Measurements from ENCODE around the gene FAAP20.
A peak's percentile ranks its signal among the peaks of the same experiment; 100 is the strongest.

The FAAP20 gene

DNA sequence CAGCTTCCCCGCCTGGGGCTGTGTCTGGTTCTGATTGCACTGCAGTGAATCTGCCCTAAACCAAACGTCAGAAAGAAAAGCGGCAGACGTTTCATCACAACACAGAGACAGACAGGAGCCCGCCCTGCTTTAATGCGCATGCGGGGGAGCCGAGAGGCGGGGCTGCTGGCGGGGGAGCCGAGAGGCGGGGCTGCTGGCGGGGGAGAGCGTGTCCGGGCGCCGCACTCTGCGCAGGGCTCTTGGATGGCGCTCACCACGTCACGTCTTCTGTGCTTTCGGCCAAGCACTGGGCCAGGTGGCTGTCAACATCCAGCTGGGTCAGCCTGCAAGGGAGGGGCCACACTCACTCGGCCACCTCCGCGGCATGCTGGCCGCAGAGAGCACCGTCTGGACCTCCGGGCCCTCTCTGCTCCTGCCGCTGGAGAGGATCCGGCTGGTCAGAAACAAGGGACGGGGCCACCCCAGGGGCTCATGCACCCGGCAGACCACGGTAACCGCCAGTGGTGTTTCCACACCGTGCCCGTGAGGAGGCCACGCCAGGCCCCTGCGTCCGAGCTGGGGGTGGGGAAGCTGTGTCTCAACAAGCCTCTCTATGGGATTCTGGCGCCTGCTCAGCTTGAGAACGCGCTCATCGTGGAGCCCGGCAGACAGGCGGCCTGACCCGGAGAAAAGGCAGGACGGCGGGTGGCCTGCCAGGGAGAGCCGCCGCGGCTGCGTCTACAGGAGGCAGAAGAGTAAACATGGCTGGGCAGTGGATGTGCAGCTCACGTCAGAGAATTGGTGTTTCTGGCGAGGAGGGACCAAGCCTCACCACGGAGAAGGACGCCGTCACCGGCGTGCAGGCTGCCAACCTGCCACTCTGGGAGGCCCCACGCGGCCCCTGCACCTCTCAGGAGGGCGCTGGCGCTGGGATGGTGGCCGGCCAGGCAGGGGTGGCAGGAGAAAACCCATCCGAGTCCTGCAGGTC is 4.8 kb downstream of the FAAP20 start:
- no CpG with 5 or more reads among the region's 65 CpGs for WGBS, 2 donors (ENCODE audit: extremely low coverage in 2 of 2, insufficient read length in 2 of 2, insufficient replicate concordance in 1 of 2)
- H3K4me3 ChIP-seq (ENCODE audit: low read length in 2 of 2): peak overlapping the region; percentile 35 to 68
- peak; percentile 86 for DNase-seq (ENCODE audit: low spot score)

DNA sequence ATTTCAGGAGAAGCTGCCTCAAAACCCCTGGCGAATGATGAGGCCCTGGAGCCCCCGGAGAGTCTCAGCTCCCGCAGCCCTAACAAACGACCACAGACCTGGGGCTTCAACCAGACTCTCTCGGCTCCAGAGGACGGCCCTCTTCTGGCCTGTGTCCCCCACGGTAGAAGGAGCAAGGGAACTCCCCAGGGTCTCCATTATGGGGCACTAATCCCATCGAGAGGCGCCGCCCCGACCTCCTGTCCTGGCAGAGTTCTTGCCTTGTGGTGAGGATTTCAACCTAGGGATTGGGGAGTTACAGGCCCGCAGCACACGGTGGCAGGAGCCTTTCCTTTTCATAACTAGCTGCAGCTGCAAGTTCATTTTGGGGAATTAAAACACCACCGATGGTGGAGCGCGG is 6.2 kb downstream of the FAAP20 start:
- Histone ChIP-seq H4K8ac (ENCODE audit: low read depth, low read length) (no peak overlapping the region), H2BK15ac (ENCODE audit: low read length) (no peak overlapping the region)

More for the DNA sequence above, 4.8 kb downstream of the FAAP20 start:
- Histone ChIP-seq H2BK12ac (ENCODE audit: low read length) (peak overlapping the region; percentile 89), H3K9ac (ENCODE audit: low read depth, low read length, poor library complexity) (peak overlapping the region; percentile 72), H3K9me3 (replicated peaks in 1 of 2; ENCODE audit: control insufficient read depth in 2 of 2, insufficient read depth in 1 of 2, low read depth in 1 of 2, low read length in 2 of 2) (no peaks in the 10 kb centered on the region), H3K18ac (ENCODE audit: low read length) (peak overlapping the region; percentile 94), H3K27ac (replicated peaks; ENCODE audit: low read length) (peak overlapping the region; percentile 92), H2BK120ac (ENCODE audit: low read depth, low read length) (no peak overlapping the region), H3K4me2 (ENCODE audit: insufficient read depth, low read length, poor library complexity, severe bottlenecking) (peak overlapping the region; percentile 67), H3K36me3 (replicated peaks in 1 of 2; ENCODE audit: control insufficient read depth in 2 of 2, insufficient read depth in 2 of 2, low read length in 2 of 2) (peaks cover 13 to 30% of the 10 kb centered on the region in 2 donors), H3K79me1 (ENCODE audit: low read depth, low read length) (peaks cover 11% of the 10 kb centered on the region), H3K23ac (ENCODE audit: low read depth, low read length, poor library complexity) (peak overlapping the region; percentile 94), H2BK15ac (ENCODE audit: low read length) (peak overlapping the region; percentile 59), H3K14ac (ENCODE audit: low read length) (peak overlapping the region; percentile 75), H3K4me1 (ENCODE audit: control insufficient read depth in 2 of 2, insufficient read depth in 1 of 2, low read depth in 1 of 2, low read length in 2 of 2) (peaks cover 15 to 18% of the 10 kb centered on the region in 2 donors), H3K4ac (ENCODE audit: low read length) (no peak overlapping the region), H2AK5ac (ENCODE audit: low read depth, low read length) (peak overlapping the region; percentile 95), H2AFZ (ENCODE audit: low read length) (peak overlapping the region; percentile 66), H2BK5ac (ENCODE audit: low read length) (peak overlapping the region; percentile 83), H3K27me3 (ENCODE audit: control insufficient read depth in 3 of 3, insufficient read depth in 3 of 3, low read depth in 1 of 3, low read length in 3 of 3) (no peaks in the 10 kb centered on the region), H4K91ac (ENCODE audit: low read depth, low read length, poor library complexity) (peak overlapping the region; percentile 75), H4K8ac (ENCODE audit: low read depth, low read length) (no peak overlapping the region)

GRCh38 chr1:2187619-2188018 is 7.0 kb downstream of the FAAP20 start:
- Histone ChIP-seq H2BK12ac (ENCODE audit: low read length) (no peak overlapping the region), H2BK15ac (ENCODE audit: low read length) (no peak overlapping the region), H3K79me1 (ENCODE audit: low read depth, low read length) (peaks cover 10% of the 10 kb centered on the region), H3K27me3 (ENCODE audit: control insufficient read depth in 3 of 3, insufficient read depth in 3 of 3, low read depth in 1 of 3, low read length in 3 of 3) (no peaks in the 10 kb centered on the region), H2BK120ac (ENCODE audit: low read depth, low read length) (no peak overlapping the region), H4K8ac (ENCODE audit: low read depth, low read length) (no peak overlapping the region), H2AFZ (ENCODE audit: low read length) (no peak overlapping the region), H3K18ac (ENCODE audit: low read length) (no peak overlapping the region), H3K4me3 (ENCODE audit: low read length in 2 of 2) (no peak overlapping the region), H2AK5ac (ENCODE audit: low read depth, low read length) (no peak overlapping the region), H3K4me2 (ENCODE audit: insufficient read depth, low read length, poor library complexity, severe bottlenecking) (no peak overlapping the region), H3K14ac (ENCODE audit: low read length) (no peak overlapping the region), H3K9ac (ENCODE audit: low read depth, low read length, poor library complexity) (peak overlapping the region; percentile 78), H3K4ac (ENCODE audit: low read length) (no peak overlapping the region), H3K36me3 (replicated peaks in 1 of 2; ENCODE audit: control insufficient read depth in 2 of 2, insufficient read depth in 2 of 2, low read length in 2 of 2) (peaks cover 19 to 25% of the 10 kb centered on the region in 2 donors), H2BK5ac (ENCODE audit: low read length) (no peak overlapping the region), H3K27ac (replicated peaks; ENCODE audit: low read length) (no peak overlapping the region), H3K23ac (ENCODE audit: low read depth, low read length, poor library complexity) (peak overlapping the region; percentile 86), H3K9me3 (replicated peaks in 1 of 2; ENCODE audit: control insufficient read depth in 2 of 2, insufficient read depth in 1 of 2, low read depth in 1 of 2, low read length in 2 of 2) (no peaks in the 10 kb centered on the region), H4K91ac (ENCODE audit: low read depth, low read length, poor library complexity) (no peak overlapping the region), H3K4me1 (ENCODE audit: control insufficient read depth in 2 of 2, insufficient read depth in 1 of 2, low read depth in 1 of 2, low read length in 2 of 2) (peaks cover 6 to 13% of the 10 kb centered on the region in 2 donors)
- no peak for DNase-seq (ENCODE audit: low spot score)
- WGBS, 2 donors (ENCODE audit: extremely low coverage in 2 of 2, insufficient read length in 2 of 2, insufficient replicate concordance in 1 of 2): no CpG with 5 or more reads among the region's 13 CpGs

More for the DNA sequence above, 6.2 kb downstream of the FAAP20 start:
- Histone ChIP-seq H3K4me2 (ENCODE audit: insufficient read depth, low read length, poor library complexity, severe bottlenecking) (no peak overlapping the region), H2AFZ (ENCODE audit: low read length) (no peak overlapping the region), H3K23ac (ENCODE audit: low read depth, low read length, poor library complexity) (no peak overlapping the region), H3K36me3 (replicated peaks in 1 of 2; ENCODE audit: control insufficient read depth in 2 of 2, insufficient read depth in 2 of 2, low read length in 2 of 2) (peaks cover 21 to 31% of the 10 kb centered on the region in 2 donors), H2AK5ac (ENCODE audit: low read depth, low read length) (no peak overlapping the region), H3K27me3 (ENCODE audit: control insufficient read depth in 3 of 3, insufficient read depth in 3 of 3, low read depth in 1 of 3, low read length in 3 of 3) (no peaks in the 10 kb centered on the region), H3K4ac (ENCODE audit: low read length) (no peak overlapping the region), H3K4me3 (ENCODE audit: low read length in 2 of 2) (no peak overlapping the region), H4K91ac (ENCODE audit: low read depth, low read length, poor library complexity) (no peak overlapping the region), H2BK5ac (ENCODE audit: low read length) (peak overlapping the region; percentile 7), H2BK120ac (ENCODE audit: low read depth, low read length) (no peak overlapping the region), H3K18ac (ENCODE audit: low read length) (no peak overlapping the region), H3K9me3 (replicated peaks in 1 of 2; ENCODE audit: control insufficient read depth in 2 of 2, insufficient read depth in 1 of 2, low read depth in 1 of 2, low read length in 2 of 2) (no peaks in the 10 kb centered on the region), H3K79me1 (ENCODE audit: low read depth, low read length) (peaks cover 9% of the 10 kb centered on the region), H3K14ac (ENCODE audit: low read length) (no peak overlapping the region), H2BK12ac (ENCODE audit: low read length) (no peak overlapping the region), H3K9ac (ENCODE audit: low read depth, low read length, poor library complexity) (no peak overlapping the region), H3K4me1 (ENCODE audit: control insufficient read depth in 2 of 2, insufficient read depth in 1 of 2, low read depth in 1 of 2, low read length in 2 of 2) (peaks cover 10 to 15% of the 10 kb centered on the region in 2 donors), H3K27ac (replicated peaks; ENCODE audit: low read length) (no peak overlapping the region)
- no peak for DNase-seq (ENCODE audit: low spot score)
- WGBS, 2 donors (ENCODE audit: extremely low coverage in 2 of 2, insufficient read length in 2 of 2, insufficient replicate concordance in 1 of 2): no CpG with 5 or more reads among the region's 16 CpGs

DNA sequence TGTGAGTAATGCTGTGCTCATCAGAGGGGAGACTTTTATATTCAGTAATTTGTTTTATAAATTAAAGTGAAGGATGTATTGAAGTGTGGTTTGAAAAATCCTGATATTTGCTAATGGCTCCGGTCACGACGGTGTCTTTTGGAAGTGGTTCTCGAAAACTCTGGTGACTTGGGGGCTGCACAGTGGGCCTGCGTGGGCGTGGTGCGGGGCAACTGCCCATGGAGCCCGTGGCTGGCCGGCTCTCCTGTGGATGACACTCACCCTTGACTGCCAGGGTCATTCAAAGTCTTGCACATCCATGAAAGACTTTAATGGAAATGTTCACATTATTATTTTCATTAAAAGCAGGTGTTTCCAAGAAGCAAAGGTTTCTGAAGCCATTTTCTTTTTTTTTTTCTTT is 7.7 kb downstream of the FAAP20 start:
- no peak overlapping the region for H2AFZ ChIP-seq (ENCODE audit: low read length)
- H3K79me1 ChIP-seq (ENCODE audit: low read depth, low read length): peaks cover 15% of the 10 kb centered on the region
- no peak overlapping the region for H3K4me2 ChIP-seq (ENCODE audit: insufficient read depth, low read length, poor library complexity, severe bottlenecking)
- no peak overlapping the region for H2AK5ac ChIP-seq (ENCODE audit: low read depth, low read length)
- no peak overlapping the region for H3K4ac ChIP-seq (ENCODE audit: low read length)
- H3K4me3 ChIP-seq (ENCODE audit: low read length in 2 of 2): no peak overlapping the region
- H3K18ac ChIP-seq (ENCODE audit: low read length): no peak overlapping the region
- no peak overlapping the region for H4K8ac ChIP-seq (ENCODE audit: low read depth, low read length)
- H2BK12ac ChIP-seq (ENCODE audit: low read length): no peak overlapping the region
- no peak overlapping the region for H2BK15ac ChIP-seq (ENCODE audit: low read length)
- no peak overlapping the region for H3K27ac ChIP-seq (replicated peaks; ENCODE audit: low read length)
- no CpG with 5 or more reads among the region's 9 CpGs for WGBS, 2 donors (ENCODE audit: extremely low coverage in 2 of 2, insufficient read length in 2 of 2, insufficient replicate concordance in 1 of 2)
- no peak for DNase-seq (ENCODE audit: low spot score)
- peaks cover 6 to 13% of the 10 kb centered on the region in 2 donors for H3K4me1 ChIP-seq (ENCODE audit: control insufficient read depth in 2 of 2, insufficient read depth in 1 of 2, low read depth in 1 of 2, low read length in 2 of 2)
- H3K9ac ChIP-seq (ENCODE audit: low read depth, low read length, poor library complexity): no peak overlapping the region
- no peak overlapping the region for H4K91ac ChIP-seq (ENCODE audit: low read depth, low read length, poor library complexity)
- no peak overlapping the region for H2BK120ac ChIP-seq (ENCODE audit: low read depth, low read length)
- no peaks in the 10 kb centered on the region for H3K9me3 ChIP-seq (replicated peaks in 1 of 2; ENCODE audit: control insufficient read depth in 2 of 2, insufficient read depth in 1 of 2, low read depth in 1 of 2, low read length in 2 of 2)
- H3K14ac ChIP-seq (ENCODE audit: low read length): no peak overlapping the region
- no peaks in the 10 kb centered on the region for H3K27me3 ChIP-seq (ENCODE audit: control insufficient read depth in 3 of 3, insufficient read depth in 3 of 3, low read depth in 1 of 3, low read length in 3 of 3)
- peaks cover 17 to 20% of the 10 kb centered on the region in 2 donors for H3K36me3 ChIP-seq (replicated peaks in 1 of 2; ENCODE audit: control insufficient read depth in 2 of 2, insufficient read depth in 2 of 2, low read length in 2 of 2)
- H3K23ac ChIP-seq (ENCODE audit: low read depth, low read length, poor library complexity): no peak overlapping the region
- no peak overlapping the region for H2BK5ac ChIP-seq (ENCODE audit: low read length)
